GM19372 (cell line): ENCODE data around the gene GRAMD4.

Experiments used
- ATAC-seq: cut with Tn5 transposase; IDR thresholded peaks from one replicate; pipeline ENCODE4 v1.9.1; 2021; ENCODE audit warnings: mild to moderate bottlenecking, low read depth, moderate library complexity; ENCODE audit not compliant: unreplicated experiment

Gene GRAMD4

DNA sequence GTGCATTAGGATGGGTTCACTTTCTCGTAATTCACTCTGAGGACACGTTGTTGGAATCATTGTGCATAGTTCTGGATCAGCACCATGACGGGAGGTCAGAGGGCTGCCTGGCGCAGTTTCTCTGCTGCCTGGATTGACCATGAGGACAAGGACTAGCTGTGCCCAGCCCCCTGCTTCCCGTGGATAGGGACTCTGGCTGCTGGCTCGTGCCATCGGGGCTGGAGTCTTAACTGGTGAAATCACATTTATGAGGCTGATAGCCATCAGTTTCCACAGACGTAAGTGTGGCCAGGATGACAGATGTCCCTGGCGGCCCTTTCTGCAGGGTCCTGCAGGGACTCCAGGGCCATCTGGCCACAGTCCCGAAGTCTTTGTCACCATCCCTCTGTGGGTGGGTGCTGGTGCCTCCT is 24.1 kb upstream of the GRAMD4 start:
- no peak for ATAC-seq

DNA sequence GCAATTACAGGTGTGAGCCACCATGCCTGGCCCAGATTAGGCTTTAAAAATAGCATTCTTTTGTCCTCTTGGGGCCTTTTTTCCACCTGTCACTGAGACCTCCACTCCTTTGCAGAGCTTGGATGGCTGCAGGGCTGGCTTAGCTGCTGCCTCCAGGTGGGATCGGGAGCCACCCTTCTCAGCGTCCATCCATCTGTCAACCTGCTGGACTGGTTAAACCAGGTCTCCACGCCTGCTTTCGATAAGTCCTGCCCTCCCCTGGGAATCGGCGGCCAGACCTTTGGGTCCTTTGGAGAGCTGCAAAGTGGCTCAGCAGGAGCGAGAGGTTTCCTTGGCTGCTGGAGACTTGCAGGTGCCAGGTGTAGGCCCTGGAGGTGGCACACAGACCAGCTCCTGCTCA is 23.4 kb upstream of the GRAMD4 start:
- ATAC-seq: no peak

DNA sequence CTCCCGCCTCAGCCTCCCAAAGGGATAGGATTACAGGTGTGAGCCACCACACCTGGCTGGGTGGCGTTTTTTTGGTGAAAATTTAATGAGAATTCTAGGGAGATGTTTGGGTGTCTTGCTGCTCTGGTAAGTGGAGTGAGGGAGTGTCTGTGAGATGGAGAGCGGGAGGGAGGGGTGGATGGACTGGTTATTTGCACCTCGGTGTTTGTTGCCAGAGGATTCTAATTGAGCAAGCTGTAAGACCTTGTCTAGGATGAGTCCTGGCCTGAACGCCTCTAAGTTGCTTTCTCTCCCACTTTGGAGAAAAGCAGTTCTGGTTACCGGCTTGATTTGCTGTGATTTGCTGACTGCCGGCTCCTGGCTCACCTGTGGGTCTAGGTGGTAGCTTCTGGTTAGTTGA is 22.0 kb upstream of the GRAMD4 start:
- no peak for ATAC-seq

DNA sequence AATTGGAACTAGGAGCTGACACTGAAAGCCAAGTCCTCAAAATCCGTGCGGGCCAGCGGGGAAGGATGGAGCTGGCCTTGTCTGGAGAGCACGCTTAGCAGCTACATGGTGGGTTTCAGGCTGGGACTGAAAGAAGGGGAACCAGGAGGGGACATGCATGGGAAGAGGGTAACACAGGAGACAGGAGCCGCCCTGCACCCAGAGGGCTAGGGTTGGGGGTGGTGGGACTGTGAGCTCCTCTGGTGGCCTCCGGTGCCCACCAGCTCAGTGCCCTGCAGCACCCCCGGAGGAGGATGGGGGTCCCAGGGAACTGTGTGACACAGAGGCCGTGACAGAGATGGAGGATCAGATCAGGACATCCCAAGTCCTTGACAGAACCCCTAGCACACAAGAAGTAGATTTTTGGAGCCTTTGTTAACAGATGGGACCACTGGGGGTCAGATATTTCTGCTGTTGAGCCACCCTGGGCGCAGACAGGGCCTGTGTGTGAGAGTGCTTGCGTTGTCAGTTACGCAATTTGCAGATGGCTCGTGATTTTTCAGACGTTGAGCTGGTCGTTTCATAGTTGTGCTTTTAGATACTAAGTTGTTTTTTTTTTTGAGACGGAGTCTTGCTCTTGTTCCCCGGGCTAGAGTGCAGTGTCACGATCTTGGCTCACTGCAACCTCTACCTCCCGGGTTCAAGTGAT is 21.3 kb upstream of the GRAMD4 start:
- no peak for ATAC-seq

DNA sequence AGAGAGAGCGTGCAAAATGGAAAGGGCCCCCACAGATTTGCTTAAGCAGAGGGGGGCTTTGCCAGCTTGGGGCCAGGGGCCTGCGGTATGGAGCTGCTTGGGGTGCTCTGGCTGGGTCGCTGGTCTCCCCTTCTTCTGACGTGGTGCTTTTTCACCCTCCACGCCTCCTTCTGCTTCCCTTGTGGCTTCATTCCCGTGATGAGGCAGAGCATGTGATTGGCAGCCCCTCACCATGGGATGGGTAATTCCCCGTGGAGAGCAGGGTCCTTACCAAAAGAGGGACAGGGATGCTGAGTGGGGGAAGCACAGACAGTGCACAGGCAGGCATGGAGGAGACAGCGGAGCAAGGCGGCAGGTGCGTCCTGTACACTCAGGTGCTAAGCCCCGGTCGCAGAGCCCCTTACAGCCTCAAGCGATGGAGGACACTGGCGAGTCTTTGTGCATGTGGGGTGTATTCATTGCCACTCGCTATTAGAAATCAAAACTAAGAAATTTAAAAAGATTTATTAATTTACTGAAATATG is 19.9 kb upstream of the GRAMD4 start:
- ATAC-seq: no peak

DNA sequence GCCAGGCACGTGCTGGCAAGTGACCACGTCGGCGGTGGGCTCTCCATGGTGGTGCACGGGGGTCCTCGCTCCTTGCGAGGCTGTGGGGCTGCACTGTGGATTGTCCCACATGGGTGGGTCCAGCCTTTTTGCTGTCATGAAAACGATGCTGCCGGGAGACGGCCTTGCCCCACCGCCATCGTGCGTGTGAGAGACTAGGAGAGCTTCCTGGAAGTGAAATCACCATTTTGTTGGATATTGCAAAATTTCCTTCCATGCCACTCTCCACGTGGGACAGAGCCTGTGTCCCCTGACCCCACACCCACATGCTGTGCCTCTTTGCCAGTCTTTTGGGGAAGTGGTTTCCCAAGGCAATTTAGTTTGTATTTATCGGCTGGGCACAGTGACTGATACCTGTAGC is 18.2 kb upstream of the GRAMD4 start:
- ATAC-seq: no peak

DNA sequence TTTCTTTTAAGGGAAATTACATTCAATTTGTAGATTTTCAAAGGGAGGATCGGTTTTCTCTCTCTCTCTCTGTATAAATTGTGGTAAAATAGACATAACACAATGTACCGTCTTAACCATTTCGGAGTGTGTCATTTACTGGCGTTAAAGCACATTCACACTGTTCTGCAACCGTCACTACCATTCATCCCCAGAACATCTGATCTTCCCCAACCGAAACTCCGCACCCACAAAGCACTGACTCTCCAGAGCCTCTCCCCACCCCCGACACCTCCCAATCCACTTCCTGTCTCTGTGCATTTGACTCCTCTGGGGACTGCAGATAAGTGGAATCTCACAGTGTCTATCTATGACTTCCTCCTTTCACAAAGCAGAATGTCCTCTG is 15.9 kb upstream of the GRAMD4 start:
- no peak for ATAC-seq

DNA sequence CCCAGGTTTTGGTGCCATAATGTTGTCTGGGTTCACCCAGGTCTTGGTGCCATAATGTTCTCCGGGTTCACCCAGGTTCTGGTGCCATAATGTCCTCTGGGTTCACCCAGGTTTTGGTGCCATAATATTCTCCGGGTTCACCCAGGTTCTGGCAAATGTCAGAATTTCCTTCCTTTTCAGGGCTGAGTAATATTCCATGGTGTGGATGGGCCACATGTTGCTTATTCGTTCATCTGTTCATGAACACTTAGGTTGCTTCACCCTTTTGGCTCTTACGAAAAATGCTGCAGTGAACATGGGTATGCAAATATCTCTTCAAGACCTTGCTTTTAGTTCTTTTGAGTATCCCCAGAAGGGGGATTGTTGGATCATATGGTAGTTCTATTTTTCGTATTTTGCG is 15.1 kb upstream of the GRAMD4 start:
- ATAC-seq: no peak

DNA sequence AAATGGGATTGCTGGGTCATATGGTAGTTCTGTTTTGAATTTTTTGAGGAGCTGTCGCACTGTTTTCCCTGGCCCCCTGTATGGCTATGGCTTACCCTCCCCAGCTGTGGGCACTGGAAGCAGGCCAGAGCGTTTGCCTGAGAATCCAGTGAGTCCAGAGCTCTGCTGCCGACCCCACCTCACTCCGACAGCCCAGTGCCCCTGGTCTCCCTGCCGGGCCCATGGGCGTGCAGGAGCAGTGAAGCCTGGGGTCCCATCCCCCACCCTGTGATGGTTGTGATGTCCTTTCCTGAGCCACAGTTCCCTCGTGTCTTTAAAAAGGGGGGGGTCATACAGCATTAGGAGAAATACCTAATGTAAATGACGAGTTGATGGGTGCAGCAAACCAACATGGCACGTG is 13.3 kb upstream of the GRAMD4 start:
- ATAC-seq: no peak

DNA sequence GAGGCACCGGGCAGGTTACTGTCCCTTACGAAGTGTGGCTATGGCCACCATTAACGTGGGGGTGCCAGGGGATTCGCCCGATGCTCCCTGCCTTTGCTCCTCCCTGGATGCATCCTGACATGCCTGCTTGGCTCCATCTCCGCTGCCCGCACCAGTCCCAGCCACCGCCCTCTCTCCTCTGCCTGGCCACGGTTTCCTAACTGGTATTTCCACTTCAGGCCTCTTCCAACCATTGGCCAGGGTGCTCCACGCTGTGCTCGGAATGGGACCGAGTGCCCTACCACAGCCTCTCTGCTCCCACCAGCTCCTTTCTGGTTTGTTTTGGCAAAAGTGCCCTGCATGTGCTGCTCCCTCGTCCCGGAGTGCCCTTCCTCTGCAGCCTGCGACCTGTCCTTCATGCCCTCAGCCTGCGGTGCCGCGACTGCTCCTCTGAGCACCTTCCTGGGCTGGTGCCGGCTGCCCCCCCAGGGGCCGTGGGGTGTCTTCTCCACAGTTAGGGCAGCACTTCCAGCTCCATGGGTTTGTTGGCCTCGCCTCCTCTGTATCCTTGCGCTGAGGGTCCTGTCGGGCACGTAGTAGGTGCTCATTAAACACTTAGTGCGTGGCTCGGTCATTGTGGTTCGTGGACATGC is 12.6 kb upstream of the GRAMD4 start:
- ATAC-seq: no peak

DNA sequence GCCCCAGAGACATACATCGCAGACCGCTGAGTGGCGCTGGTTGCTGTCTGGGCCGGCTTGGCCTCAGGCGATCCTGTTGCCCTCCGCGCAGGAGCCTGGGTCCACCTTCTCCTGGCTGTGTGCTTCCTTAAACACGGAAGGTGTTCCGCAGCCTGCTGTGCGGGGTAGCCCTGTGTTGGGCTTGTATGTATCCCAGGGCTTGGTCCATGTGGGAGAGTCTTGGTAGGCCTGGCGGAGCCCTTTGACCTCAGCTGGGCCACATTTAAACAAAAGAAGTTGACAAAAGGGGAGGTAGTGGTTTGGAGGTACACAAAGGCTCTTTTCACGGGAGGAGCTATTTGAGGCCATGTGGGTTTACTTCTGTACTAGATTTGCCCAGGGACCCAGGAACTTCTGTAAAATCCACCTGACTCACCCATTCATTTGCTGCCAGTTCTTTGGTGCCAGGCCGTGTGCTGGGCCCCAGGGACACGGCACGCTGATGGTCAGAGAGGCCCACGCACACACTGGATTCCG is 11.0 kb upstream of the GRAMD4 start:
- ATAC-seq: no peak

DNA sequence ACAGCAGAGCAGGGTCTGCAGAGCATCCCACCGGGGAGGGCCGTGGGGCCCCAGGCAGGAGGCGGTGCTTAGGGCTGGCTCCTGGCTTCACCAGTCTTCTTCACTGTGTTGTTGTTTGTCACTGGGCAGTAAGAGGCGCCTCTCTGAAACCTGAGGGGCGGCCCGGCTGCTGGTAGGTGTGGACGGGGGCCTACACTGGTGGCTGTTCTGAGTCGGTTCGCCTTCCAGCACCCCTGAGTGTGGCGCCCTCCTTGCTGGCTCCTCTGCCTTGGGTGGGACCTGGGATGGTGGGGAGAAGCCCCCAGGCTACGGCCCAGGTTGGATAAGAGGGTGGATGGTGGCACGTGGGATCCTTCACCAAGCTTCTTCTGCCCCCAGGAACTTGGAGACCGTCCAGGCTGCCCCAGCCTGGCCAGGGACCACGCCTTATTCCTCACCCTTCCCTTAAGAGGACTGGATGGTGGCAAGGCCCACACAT is 10.4 kb upstream of the GRAMD4 start:
- no peak for ATAC-seq

DNA sequence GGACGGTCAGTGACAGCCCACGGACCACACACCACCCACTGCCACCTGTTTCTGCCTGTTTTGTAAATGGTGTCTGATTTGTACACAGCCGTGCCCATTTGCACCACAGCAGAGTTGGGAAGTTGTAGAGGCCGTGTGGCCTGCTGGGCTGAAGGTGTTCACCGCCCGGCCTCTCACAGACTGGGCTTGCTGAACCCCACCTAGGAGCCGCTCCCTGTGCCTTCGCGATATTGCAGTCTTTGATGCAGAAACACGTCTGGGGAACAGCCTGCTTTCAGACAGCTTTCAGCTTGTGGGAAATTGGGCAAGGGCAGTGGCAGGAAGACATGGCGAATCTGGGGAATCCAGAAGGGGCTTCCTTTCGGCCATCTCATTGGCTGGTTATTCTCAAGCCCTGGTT is 9.8 kb upstream of the GRAMD4 start:
- no peak for ATAC-seq

DNA sequence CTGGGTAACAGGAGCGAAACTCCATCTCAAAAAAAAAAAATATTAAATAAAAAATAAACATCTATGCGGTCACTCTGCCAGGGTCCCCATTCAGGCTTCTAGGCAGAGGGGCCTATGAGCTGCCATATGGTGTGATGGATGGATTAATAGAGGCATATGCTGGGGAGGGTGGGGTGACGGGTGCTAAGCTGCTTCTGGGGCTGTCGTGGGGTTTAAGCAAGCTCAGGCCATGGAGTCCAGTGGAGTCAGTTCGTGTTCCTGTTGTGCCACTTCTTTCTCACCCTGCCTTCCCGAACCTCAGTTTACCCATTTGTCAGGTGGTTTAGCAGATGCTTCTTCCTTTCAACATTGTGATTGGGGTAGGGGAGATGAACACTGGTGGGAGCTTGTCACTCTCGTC is 9.0 kb upstream of the GRAMD4 start:
- ATAC-seq: no peak

DNA sequence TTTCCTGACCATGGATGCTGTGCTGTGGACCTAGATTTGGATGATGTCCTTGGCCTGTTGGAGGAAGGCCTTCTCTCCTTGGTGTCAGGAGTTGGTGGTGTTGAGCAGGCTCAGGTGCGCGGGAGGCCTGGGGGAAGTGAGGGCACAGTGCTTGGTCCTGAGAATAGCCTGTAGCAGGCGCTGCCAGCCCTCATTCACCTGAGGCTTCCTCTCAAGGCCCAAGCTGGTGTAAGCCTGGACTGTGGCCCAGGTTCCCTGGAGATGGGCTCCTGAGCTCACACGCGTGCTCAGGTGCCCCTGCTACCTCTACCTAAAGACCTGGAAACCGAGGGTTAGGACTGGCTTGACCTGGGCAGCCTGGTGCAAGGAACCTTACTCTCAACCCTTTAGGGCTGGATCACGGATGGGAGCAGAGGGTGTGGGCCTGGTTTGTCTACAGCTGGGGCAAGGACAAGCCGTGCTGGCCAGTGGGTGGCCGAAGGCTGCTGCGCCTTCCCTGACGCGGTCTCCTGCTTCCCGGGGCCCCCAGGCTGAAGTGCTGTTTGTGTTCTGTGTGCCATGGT is 7.8 kb upstream of the GRAMD4 start:
- no peak for ATAC-seq

DNA sequence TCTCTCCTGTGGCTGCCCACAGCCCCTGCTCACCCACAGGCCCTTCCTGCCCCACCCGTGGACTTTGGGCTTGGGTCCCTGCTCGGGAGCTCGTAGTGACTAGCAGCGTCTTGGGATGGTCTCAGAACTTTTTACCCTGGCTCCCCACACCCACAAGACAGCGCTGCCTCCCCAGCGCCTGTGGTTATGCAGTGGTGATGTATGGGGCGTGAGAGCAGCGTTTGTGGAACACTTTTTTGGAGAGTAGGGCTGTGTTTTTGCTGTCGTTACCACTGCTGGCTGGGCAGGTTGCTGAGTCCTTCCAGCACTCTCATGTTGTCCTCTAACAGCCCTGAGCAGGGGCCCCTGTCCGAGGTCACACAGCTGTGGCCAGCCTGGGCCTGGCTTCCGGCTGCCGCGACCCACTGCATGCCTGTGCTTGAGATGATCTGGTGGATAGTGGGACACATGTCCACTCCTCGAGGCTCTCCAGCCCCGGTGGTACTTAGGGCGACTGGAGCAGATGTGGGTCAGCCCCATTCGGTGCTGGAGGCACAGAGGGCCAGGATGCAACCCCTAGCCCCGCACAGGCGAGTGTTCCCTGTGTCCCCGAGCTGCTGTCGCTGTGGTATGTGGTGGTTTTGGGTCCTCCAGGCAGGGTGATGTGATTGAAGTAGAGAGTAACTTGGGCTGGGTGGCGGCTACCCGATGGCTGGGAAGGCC is 7.1 kb upstream of the GRAMD4 start:
- no peak for ATAC-seq

DNA sequence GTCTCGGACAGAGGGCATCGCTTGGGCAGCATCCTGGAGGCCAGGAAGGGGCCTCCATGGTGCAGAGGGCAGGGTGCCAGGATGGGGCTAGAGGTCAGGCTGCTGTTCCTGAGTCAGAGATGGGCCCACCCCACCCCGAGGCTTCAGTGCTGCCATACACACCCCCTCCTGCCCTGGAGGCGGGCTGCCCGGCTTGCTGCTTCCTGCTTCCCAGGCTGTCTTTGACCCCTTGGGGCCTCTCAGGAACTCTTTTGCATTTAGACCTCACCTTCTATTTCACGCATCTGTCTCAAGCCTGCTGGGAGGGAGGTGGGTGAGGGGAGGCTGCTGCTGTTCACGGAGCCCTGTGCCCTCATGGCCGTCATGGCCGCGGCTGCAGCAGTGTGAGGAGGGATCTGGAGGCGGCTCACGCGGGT is 6.6 kb upstream of the GRAMD4 start:
- ATAC-seq: no peak

DNA sequence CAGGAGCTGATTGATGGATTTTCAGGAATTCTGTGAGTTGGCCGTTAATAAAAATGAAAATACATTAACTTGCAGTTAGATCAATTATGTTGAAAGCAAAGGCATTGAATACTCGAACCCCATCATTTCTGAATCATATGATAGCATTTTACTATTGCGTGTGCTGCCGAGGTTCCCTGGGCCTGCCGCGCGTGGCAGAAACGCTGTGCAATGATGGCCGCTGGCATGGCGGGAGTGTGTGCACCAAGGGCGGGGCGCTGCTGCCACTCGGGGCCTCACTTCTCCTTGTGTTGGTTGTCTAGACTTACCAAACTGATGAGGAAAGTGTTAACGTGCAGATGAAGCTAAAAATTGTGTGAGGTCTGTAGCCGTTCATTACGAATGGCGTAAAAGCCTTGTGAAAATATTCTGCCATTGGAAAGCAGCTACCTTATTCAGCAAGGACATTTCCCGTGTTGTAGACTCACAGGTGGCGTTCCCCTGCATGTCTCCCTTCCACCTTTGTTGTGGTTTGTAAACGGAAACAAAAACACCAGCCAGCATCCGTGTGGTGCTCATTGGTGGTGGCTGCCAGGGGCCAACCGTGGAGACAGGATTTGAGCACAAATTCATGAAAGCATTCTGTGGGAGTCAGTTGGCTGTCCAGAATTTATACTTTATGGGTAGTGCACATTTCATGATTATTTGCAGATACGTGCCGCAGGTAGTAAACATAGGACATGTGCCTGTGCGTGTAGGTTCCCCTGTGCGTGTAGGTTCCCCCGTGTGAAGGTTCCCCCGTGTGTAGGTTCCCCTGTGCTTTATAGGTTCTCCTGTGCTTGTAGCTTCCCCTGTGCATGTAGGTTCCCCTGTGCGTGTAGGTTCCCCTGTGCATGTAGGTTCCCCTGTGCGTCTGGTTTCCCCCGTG is 5.9 kb upstream of the GRAMD4 start:
- no peak for ATAC-seq

DNA sequence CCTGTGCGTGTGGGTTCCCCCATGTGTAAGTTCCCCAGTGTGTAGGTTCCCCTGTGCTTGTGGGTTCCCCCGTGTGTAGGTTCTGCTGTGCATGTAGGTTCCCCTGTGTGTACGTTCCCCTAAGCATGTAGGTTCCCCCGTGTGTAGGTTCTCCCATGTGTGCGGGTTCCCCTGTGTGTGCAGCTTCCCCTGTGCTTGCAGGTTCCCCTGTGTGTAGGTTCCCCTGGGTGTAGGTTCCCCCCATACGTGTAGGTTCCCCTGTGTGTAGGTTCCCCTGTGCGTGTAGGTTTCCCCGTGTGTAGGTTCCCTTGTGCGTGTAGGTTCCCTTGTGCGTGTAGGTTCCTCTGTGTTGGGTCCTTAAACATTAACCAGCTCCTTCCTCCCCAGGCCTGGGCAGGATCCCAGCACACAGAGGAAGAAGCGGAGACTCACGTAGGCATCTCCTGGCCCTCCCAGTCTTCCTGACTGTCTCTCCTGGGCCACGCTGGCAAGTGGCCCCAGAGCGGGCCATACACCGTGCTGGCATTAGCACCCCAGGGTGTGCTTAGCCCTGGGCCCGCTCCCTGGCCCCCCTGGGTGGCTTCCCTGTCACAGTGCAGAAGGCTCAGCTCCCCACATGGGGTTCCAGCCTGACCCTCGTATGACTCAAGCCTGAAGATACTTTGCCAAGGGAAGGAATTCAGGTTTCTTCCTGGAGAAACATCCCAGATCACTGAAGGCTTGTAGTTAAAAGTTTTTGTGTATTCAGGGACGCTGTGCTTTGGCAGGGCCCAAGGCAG is 2.8 kb upstream of the GRAMD4 start:
- ATAC-seq: no peak
